Subcutaneous adipose tissue (tissue), 4 donors: ENCODE results near the gene PORCN. TPM values are rescaled to one million over a fixed set of nuclear protein-coding genes. Genes with fewer than 3 reads are reported as not detected.

ENCODE experiments used
- total RNA-seq, 4 donors: library from RNA; depleted of rRNA; stranded (reverse); fragments of >200 nt; gene quantifications; one replicate each; pipeline ENCODE4 v1.1.0, GENCODE V29; 2016
- TF ChIP-seq, protein P1 (sequence below): fragments of 450-650 bp; IDR thresholded peaks from one replicate; pipeline ENCODE4 v1.5.1; 2016; ENCODE audit warnings: low read depth, mild to moderate bottlenecking, control low read depth, antibody characterized with exemption, moderate library complexity

Gene PORCN
- total RNA-seq = 10 to 100 TPM in 1 of 4 donors, 1 to 10 TPM in 3; 9.4 to 16.6 (median 9.6) TPM

DNA sequence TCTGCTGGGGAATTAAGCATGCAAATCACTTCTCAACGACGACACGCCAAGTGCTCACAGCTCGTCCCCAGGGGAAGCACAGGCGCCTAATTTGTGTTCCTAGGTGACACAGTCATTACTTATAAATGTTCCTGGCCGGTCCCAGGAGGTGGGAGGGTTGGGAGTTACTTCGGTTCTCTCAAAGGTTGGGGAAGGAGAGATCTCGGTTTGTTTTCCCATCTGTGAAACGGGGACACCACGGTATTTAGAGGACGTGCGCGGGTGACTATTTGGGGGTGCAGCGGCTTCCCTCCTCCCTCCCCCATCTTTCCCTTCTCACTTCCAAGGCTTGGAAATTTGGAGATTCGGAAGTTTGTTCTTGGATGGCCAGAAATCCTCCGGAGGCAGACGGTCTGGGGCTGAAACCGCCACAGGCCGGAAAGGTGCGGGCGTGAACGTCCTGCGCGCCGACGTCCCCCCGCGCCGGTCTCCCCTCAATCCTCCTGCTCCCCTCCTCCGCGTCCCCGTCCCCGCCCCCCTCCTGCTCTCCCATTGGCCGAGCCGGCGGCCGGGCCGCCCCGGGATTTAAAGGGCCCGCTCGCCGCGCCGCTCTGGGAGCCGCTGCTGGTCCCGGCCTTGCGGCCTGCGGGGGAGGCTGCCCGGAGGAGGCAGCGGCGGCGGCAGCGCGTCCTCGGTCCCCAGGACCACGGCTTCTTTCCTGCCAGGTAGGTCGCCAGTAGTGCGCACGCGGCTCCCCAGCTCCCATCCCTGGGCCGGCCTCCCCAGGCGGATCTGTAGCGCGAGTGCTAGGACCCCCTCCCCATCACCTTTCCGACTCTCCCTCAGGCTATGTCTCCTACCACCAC lies at the start of gene PORCN:
TSS of gene PORCN (plus strand) at position 593 of the 845 bp plus-strand sequence. CDS start 829 bp downstream, outside the sequence.
- TF ChIP-seq, protein P1, sequence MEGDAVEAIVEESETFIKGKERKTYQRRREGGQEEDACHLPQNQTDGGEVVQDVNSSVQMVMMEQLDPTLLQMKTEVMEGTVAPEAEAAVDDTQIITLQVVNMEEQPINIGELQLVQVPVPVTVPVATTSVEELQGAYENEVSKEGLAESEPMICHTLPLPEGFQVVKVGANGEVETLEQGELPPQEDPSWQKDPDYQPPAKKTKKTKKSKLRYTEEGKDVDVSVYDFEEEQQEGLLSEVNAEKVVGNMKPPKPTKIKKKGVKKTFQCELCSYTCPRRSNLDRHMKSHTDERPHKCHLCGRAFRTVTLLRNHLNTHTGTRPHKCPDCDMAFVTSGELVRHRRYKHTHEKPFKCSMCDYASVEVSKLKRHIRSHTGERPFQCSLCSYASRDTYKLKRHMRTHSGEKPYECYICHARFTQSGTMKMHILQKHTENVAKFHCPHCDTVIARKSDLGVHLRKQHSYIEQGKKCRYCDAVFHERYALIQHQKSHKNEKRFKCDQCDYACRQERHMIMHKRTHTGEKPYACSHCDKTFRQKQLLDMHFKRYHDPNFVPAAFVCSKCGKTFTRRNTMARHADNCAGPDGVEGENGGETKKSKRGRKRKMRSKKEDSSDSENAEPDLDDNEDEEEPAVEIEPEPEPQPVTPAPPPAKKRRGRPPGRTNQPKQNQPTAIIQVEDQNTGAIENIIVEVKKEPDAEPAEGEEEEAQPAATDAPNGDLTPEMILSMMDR = no peak

DNA sequence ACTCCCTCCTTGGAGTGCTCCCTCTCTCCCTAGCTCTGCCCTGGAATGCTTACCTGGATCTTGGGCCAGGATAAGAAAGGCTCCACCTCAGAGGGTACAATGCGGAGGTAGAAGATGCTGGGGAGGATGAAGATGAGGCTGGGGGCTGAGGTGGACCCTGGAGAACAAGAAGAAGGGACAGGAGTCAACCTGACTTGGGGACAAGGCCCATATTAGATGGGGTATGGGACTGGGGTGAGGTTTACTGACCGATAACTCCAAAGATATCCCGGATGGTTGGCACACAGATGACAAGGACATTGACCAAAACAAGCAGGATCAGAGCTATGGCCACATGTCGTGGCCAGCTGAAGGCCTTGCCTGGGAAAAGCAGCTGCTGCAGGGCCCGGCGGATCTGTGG lies 49.3 kb upstream of the PORCN start:
- TF ChIP-seq, protein P1 = no peak

DNA sequence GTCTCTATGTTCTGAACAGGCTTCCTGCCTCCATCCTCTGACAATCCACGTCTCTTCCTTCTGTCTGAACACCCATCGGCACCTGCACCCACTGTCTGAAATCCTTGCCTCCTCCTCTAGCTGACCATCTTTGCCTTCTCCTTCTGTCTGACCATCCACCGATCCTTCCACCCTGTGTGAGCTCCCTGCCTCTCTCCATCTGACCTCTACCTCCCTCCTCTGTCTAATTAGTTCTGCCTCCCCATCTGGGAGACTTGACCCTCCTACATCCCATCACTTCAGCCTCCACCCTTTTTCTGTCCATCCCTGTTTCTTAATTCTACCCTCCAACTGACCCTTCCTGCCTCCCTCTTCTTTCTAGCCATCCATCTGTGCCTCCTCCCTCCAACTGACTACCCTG lies 48.8 kb upstream of the PORCN start:
- TF ChIP-seq, protein P1 = no peak

DNA sequence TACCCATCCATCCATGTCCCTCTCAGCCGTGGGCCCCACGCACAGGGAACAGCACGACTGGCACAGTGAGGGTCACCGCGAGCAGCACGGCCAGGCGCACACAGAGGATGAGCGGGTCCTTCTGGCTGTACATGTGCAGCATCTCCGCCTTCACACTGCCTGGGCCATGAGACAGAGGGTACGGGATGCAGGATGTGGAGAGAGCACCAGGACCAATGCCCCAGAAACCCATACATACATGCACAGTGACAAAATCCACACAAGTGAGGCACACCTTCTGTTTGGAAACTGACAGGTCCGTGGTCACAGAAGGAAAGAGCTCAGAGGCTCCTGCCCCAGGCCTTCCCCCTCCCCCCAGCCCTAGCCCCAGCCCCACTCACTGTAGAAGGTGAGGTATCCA lies 48.2 kb upstream of the PORCN start:
- TF ChIP-seq, protein P1 = no peak

DNA sequence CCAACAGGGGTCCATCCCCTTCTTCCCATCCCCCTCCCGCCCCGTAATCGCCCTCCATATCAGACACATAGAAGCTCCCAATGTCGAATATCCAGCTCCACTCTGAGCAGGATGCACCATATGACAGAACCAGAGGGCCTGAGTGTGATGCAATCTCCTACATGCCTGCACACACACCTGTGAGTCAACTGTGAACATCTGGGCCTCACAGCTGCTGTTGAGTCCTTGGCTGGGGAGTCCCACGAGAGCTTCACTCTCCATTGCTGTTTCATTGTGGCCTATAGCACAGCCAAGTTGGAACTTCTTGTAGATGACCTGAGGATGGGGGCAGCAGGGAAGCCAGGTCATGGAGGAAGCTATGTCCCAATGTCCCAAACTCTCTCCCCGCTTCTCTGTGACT lies 47.0 kb upstream of the PORCN start:
- TF ChIP-seq, protein P1 = no peak

DNA sequence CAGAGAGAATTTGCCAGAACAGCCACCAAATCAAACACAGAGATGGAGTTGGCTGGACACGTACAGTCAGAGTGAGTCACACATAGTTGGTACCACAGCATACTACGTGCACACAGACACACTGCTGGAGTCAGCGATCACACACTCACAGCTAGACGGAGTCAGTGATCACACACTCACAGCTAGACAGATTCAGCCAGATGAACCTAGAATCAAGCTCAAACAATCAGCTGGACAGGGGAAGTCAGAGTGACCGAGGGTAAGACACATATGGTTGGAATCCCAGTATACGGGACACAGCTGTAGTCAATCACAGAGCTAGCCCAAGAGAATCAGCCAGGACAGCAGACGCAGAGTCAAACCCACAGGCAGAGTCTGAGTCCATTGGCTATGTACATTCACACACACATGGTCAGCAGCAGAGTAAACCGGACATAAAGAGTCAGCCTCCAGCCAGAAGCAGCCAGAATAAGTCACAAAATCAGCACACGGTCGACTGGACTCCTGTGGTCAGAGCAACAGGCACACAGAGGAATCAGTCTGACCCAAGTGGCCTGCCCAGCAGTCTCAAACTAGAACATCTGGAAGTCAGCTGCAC lies 43.4 kb upstream of the PORCN start:
- TF ChIP-seq, protein P1 = no peak

DNA sequence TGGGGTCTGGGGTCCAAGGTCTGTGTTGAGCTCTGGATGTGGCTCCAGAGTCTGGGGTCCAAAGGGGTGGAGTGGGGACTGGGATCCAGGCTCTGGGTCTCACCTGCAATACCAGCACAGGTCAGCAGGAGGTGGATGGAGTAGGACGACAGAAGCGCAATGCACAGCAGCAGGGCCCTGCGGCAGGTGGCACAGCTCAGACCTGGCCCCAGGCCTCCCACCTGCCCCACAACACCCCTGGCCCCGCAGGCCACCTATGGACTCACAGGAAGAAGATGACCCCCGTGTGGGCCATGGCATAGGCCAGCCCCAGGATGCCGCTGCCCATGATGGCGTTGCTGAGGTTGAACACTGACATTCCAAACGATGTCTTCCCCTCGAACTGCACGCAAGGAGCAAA lies 42.1 kb upstream of the PORCN start:
- TF ChIP-seq, protein P1 = no peak
